Type B pancreatic cell (in vitro differentiated cells): ENCODE results near the gene KSR1. TPM values are rescaled to one million over a fixed set of nuclear protein-coding genes. Genes with fewer than 3 reads are reported as not detected.
"Not testable (repeated sequence)": the region's sequence is repeated elsewhere in the genome, so short reads cannot be mapped to it uniquely, and the experiment has no call there.

Experiments used
- DNase-seq: peaks from one replicate; pipeline ENCODE4 v3.0.0; 2021; ENCODE audit warnings: mixed read lengths; ENCODE audit not compliant: unreplicated experiment; ENCODE audit errors: extremely low spot score
- H3K27ac Mint-ChIP-seq: 2 replicates; pipeline ENCODE4 v1.8.0; 2021; ENCODE audit warnings: mild to moderate bottlenecking, mixed read lengths
- H3K27me3 Mint-ChIP-seq: 2 replicates; pipeline ENCODE4 v1.8.0; 2021; ENCODE audit warnings: mixed read lengths
- H3K36me3 Mint-ChIP-seq: 2 replicates; pipeline ENCODE4 v1.8.0; 2021; ENCODE audit warnings: mixed read lengths
- H3K4me1 Mint-ChIP-seq: one replicate; pipeline ENCODE4 v1.8.0; 2021; ENCODE audit warnings: mixed read lengths; ENCODE audit not compliant: unreplicated experiment
- H3K4me3 Mint-ChIP-seq: 2 replicates; pipeline ENCODE4 v1.8.0; 2021; ENCODE audit warnings: mild to moderate bottlenecking, mixed read lengths
- H3K9me3 Mint-ChIP-seq: 2 replicates; pipeline ENCODE4 v1.8.0; 2021; ENCODE audit warnings: mixed read lengths
- total RNA-seq: library from RNA; stranded (reverse); gene quantifications from 2 replicates; pipeline ENCODE4 v1.2.1, GENCODE V29; 2021; ENCODE audit warnings: low replicate concordance
- TF ChIP-seq, protein P1 (sequence below): fragments of 200-600 bp; sonication (generic); conservative IDR thresholded peaks from 2 replicates; pipeline ENCODE4 v1.5.0; 2021; ENCODE audit warnings: antibody characterized with exemption, mild to moderate bottlenecking

The KSR1 gene
- total RNA-seq, 1 donor from 2014 or later = 57.8 TPM

- H3K9me3 Mint-ChIP-seq = no peaks in the 10 kb centered on the region
- H3K27ac Mint-ChIP-seq = no peak overlapping the region
- DNase-seq = no peak
- peaks cover 8% of the 10 kb centered on the region for H3K4me1 Mint-ChIP-seq
- TF ChIP-seq, protein P1, sequence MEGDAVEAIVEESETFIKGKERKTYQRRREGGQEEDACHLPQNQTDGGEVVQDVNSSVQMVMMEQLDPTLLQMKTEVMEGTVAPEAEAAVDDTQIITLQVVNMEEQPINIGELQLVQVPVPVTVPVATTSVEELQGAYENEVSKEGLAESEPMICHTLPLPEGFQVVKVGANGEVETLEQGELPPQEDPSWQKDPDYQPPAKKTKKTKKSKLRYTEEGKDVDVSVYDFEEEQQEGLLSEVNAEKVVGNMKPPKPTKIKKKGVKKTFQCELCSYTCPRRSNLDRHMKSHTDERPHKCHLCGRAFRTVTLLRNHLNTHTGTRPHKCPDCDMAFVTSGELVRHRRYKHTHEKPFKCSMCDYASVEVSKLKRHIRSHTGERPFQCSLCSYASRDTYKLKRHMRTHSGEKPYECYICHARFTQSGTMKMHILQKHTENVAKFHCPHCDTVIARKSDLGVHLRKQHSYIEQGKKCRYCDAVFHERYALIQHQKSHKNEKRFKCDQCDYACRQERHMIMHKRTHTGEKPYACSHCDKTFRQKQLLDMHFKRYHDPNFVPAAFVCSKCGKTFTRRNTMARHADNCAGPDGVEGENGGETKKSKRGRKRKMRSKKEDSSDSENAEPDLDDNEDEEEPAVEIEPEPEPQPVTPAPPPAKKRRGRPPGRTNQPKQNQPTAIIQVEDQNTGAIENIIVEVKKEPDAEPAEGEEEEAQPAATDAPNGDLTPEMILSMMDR = no peak
- no peaks in the 10 kb centered on the region for H3K36me3 Mint-ChIP-seq
- peaks cover 6% of the 10 kb centered on the region for H3K27me3 Mint-ChIP-seq
- no peak overlapping the region for H3K4me3 Mint-ChIP-seq
Observed at GRCh38 chr17:27446569-27447301, 9.5 kb upstream of the KSR1 start.

DNA sequence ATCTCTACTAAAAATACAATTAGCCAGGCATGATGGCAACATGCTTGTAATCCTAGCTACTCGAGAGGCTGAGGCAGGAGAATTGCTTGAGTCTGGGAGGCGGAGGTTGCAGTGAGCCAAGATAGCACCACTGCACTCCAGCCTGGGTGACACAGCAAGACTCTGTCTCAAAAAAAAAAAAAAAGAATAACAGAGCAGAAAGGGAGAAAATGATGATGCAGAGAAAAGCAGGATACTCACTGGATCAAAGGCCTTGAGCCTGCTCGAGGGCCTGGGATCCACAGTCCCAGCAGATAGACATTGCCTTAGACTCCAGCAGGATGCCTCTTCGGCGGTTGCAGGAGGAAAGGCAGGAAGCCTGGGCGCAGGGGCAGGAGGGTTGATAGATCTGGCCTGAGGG is 7.7 kb upstream of the KSR1 start:
- DNase-seq, H3K27me3 Mint-ChIP-seq, H3K36me3 Mint-ChIP-seq, H3K4me3 Mint-ChIP-seq, H3K27ac Mint-ChIP-seq, H3K9me3 Mint-ChIP-seq, H3K4me1 Mint-ChIP-seq: not testable (repeated sequence)

GRCh38 chr17:27449541-27449940 is 6.7 kb upstream of the KSR1 start:
- no peaks in the 10 kb centered on the region for H3K4me1 Mint-ChIP-seq
- no peaks in the 10 kb centered on the region for H3K9me3 Mint-ChIP-seq
- no peaks in the 10 kb centered on the region for H3K36me3 Mint-ChIP-seq
- H3K27ac Mint-ChIP-seq = no peak overlapping the region
- TF ChIP-seq, protein P1 = no peak
- peaks cover 9% of the 10 kb centered on the region for H3K27me3 Mint-ChIP-seq
- no peak for DNase-seq
- H3K4me3 Mint-ChIP-seq = no peak overlapping the region

GRCh38 chr17:27449988-27450387 is 6.3 kb upstream of the KSR1 start:
- Mint-ChIP-seq H3K27ac (no peak overlapping the region), H3K9me3 (no peaks in the 10 kb centered on the region), H3K27me3 (peaks cover 11% of the 10 kb centered on the region), H3K4me1 (no peaks in the 10 kb centered on the region), H3K4me3 (no peak overlapping the region), H3K36me3 (no peaks in the 10 kb centered on the region)
- no peak for DNase-seq
- TF ChIP-seq, protein P1 = no peak

GRCh38 chr17:27450416-27450815 is 5.8 kb upstream of the KSR1 start:
- Mint-ChIP-seq H3K27ac (no peak overlapping the region), H3K27me3 (peaks cover 13% of the 10 kb centered on the region), H3K4me3 (no peak overlapping the region), H3K9me3 (no peaks in the 10 kb centered on the region), H3K4me1 (no peaks in the 10 kb centered on the region), H3K36me3 (no peaks in the 10 kb centered on the region)
- no peak for DNase-seq
- TF ChIP-seq, protein P1 = no peak

DNA sequence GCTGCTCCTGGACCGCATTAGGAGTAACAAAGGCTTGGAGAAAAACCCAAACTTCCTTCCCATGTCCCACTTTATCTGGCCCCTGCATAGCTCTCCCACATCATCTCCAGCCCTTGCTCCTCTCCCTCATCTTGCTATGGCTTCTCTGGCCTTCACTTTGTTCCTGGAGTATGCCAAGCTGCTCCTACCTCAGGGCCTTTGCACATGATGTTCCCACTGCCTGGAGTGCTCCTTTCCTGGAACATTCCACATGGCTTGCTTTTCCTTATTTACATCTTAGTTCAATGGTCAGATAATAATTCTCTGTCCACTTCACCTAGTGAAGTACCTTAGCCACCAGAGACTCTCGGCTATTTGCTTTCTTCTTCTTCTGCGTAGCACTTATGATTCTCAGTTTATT is 4.3 kb upstream of the KSR1 start:
- TF ChIP-seq, protein P1 = no peak
- DNase-seq = no peak
- Mint-ChIP-seq H3K36me3 (no peaks in the 10 kb centered on the region), H3K27ac (no peak overlapping the region), H3K27me3 (peaks cover 17% of the 10 kb centered on the region), H3K4me3 (no peak overlapping the region), H3K4me1 (no peaks in the 10 kb centered on the region), H3K9me3 (no peaks in the 10 kb centered on the region)
